GM19193 (cell line): ENCODE results near the gene SPATA16.

Source experiments
- POLR2A ChIP-seq: IDR thresholded peaks from 4 replicates; pipeline ENCODE4 v1.6.1; 2011; ENCODE audit not compliant: insufficient read depth, insufficient read length; ENCODE audit errors: extremely low read depth

SPATA16 gene

GRCh38 chr3:173140986-173141385, at the start of gene SPATA16:
Gene SPATA16, minus strand, starts transcription at chr3:173141235. Its CDS starts 23,504 bp downstream, at chr3:173117731.
- no peak for TF ChIP-seq POLR2A

GRCh38 chr3:173173652-173174051, 32.6 kb upstream of the SPATA16 start:
- no peak for TF ChIP-seq POLR2A

- no peak for TF ChIP-seq POLR2A
Observed at GRCh38 chr3:173153631-173154030, 12.6 kb upstream of the SPATA16 start.

- TF ChIP-seq POLR2A, result no peak
Observed at GRCh38 chr3:173139420-173139819, 1.6 kb downstream of the SPATA16 start.

GRCh38 chr3:173138026-173138425, 3.0 kb downstream of the SPATA16 start:
- TF ChIP-seq POLR2A, result no peak

GRCh38 chr3:173135059-173135458, 6.0 kb downstream of the SPATA16 start:
- no peak for TF ChIP-seq POLR2A

GRCh38 chr3:173128633-173129032, 12.4 kb downstream of the SPATA16 start:
- TF ChIP-seq POLR2A, result no peak

- no peak for TF ChIP-seq POLR2A
Observed at GRCh38 chr3:173111321-173111720, 29.7 kb downstream of the SPATA16 start.

- no peak for TF ChIP-seq POLR2A
Observed at GRCh38 chr3:173109143-173109542, 31.9 kb downstream of the SPATA16 start.

- no peak for TF ChIP-seq POLR2A
Observed at GRCh38 chr3:173103469-173103868, 37.6 kb downstream of the SPATA16 start.

GRCh38 chr3:173098959-173099358, 42.1 kb downstream of the SPATA16 start:
- no peak for TF ChIP-seq POLR2A

- no peak for TF ChIP-seq POLR2A
Observed at GRCh38 chr3:173096994-173097785, 43.8 kb downstream of the SPATA16 start.

GRCh38 chr3:173096140-173096539, 44.9 kb downstream of the SPATA16 start:
- no peak for TF ChIP-seq POLR2A

GRCh38 chr3:173092038-173092437, 49.0 kb downstream of the SPATA16 start:
- no peak for TF ChIP-seq POLR2A

GRCh38 chr3:173090492-173090891, 50.5 kb downstream of the SPATA16 start:
- TF ChIP-seq POLR2A, result no peak

- no peak for TF ChIP-seq POLR2A
Observed at GRCh38 chr3:173089283-173089682, 51.8 kb downstream of the SPATA16 start.
